ENCODE data around the gene CACNA1S.

The CACNA1S gene

GRCh38 chr1:201115390-201115937 is 3.2 kb upstream of the CACNA1S start:
- 90 to 98% methylated on average over 20 to 24 of the region's 25 CpGs for WGBS, 2 experiments (ENCODE audit: insufficient coverage in 2 of 2)
- Histone ChIP-seq H3K36me3 (ENCODE audit: control insufficient read depth, insufficient read depth, low read length) (no peaks in the 10 kb centered on the region), H3K4me3 (ENCODE audit: extremely low read depth, insufficient read depth, low read length, poor library complexity, severe bottlenecking) (no peak overlapping the region), H3K9me3 (ENCODE audit: control insufficient read depth, low read length) (no peaks in the 10 kb centered on the region), H3K4me1 (ENCODE audit: control insufficient read depth, insufficient read depth, low read length, poor library complexity, severe bottlenecking) (peaks cover 3% of the 10 kb centered on the region), H3K27ac (ENCODE audit: low read depth, low read length, severe bottlenecking) (no peak overlapping the region)

- WGBS, 2 experiments (ENCODE audit: insufficient coverage in 2 of 2) = 1 to 3% methylated on average over 49 to 80 of the region's 88 CpGs
These were observed 2.3 kb upstream of the CACNA1S start for GRCh38 chr1:201114245-201115131.

DNA sequence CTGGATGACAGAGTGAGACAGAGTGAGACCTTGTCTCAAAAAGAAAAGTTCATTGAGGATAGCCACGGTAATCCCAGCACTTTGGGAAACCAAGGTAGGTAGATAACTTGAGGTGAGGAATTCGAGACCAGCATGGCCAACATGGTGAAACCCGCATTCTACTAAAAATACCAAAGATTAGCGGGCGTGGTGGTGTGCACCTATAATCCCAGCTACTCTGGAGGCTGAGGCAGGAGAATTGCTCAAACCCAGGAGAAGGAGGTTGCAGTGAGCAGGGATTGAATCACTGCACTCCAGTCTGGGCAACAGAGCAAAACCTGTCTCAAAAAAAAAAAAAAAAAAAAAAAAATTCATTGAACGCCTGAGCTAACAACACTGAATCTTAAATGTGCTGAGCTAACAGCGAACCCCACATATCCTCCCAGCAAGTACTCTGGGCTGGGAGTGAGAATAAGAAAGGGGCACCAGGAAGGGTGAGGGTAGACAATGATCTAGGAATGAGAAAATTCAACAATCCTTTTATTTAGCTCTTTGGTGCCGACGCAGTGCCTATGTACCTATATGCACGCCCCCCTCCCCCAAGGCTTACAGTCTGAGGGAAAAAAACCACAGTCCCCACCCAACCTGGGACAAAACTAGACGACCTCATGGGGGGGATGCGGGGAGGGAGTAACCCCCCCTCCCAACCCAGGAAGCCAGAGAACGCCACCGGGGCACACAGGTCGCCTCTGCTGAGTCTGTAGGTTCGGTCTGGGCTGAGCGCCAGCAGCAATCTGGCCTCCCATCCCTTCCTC is 1.4 kb upstream of the CACNA1S start:
- peak overlapping the region; percentile 44 for H3K4me3 ChIP-seq (ENCODE audit: extremely low read depth, insufficient read depth, low read length, poor library complexity, severe bottlenecking)
- peaks cover 3% of the 10 kb centered on the region for H3K4me1 ChIP-seq (ENCODE audit: control insufficient read depth, insufficient read depth, low read length, poor library complexity, severe bottlenecking)
- H3K9me3 ChIP-seq (ENCODE audit: control insufficient read depth, low read length) = no peaks in the 10 kb centered on the region
- WGBS, 2 experiments (ENCODE audit: insufficient coverage in 2 of 2) = 40 to 47% methylated on average over 3 to 5 of the region's 17 CpGs
- H3K27ac ChIP-seq (ENCODE audit: low read depth, low read length, severe bottlenecking) = no peak overlapping the region
- no peaks in the 10 kb centered on the region for H3K36me3 ChIP-seq (ENCODE audit: control insufficient read depth, insufficient read depth, low read length)

More at GRCh38 chr1:201114245-201115131, 2.3 kb upstream of the CACNA1S start:
- H3K36me3 ChIP-seq (ENCODE audit: control insufficient read depth, insufficient read depth, low read length) = no peaks in the 10 kb centered on the region
- H3K4me3 ChIP-seq (ENCODE audit: extremely low read depth, insufficient read depth, low read length, poor library complexity, severe bottlenecking) = peak overlapping the region; percentile 44
- H3K4me1 ChIP-seq (ENCODE audit: control insufficient read depth, insufficient read depth, low read length, poor library complexity, severe bottlenecking) = peaks cover 3% of the 10 kb centered on the region
- no peaks in the 10 kb centered on the region for H3K9me3 ChIP-seq (ENCODE audit: control insufficient read depth, low read length)
- H3K27ac ChIP-seq (ENCODE audit: low read depth, low read length, severe bottlenecking) = no peak overlapping the region

- Histone ChIP-seq H3K4me3 (ENCODE audit: extremely low read depth, insufficient read depth, low read length, poor library complexity, severe bottlenecking) (no peak overlapping the region), H3K36me3 (ENCODE audit: control insufficient read depth, insufficient read depth, low read length) (no peaks in the 10 kb centered on the region), H3K9me3 (ENCODE audit: control insufficient read depth, low read length) (no peaks in the 10 kb centered on the region), H3K27ac (ENCODE audit: low read depth, low read length, severe bottlenecking) (no peak overlapping the region), H3K4me1 (ENCODE audit: control insufficient read depth, insufficient read depth, low read length, poor library complexity, severe bottlenecking) (peaks cover 3% of the 10 kb centered on the region)
- WGBS, 2 experiments (ENCODE audit: insufficient coverage in 2 of 2) = 60% methylated on average over 1 of the region's 3 CpGs; no CpG with 5 or more reads in 1 of the 2 experiments
These were observed 700 bp upstream of the CACNA1S start for GRCh38 chr1:201112926-201113325.

GRCh38 chr1:201111672-201112071 is 554 bp downstream of the CACNA1S start:
- Histone ChIP-seq H3K4me1 (ENCODE audit: control insufficient read depth, insufficient read depth, low read length, poor library complexity, severe bottlenecking) (peaks cover 3% of the 10 kb centered on the region), H3K4me3 (ENCODE audit: extremely low read depth, insufficient read depth, low read length, poor library complexity, severe bottlenecking) (no peak overlapping the region), H3K36me3 (ENCODE audit: control insufficient read depth, insufficient read depth, low read length) (no peaks in the 10 kb centered on the region), H3K9me3 (ENCODE audit: control insufficient read depth, low read length) (no peaks in the 10 kb centered on the region), H3K27ac (ENCODE audit: low read depth, low read length, severe bottlenecking) (no peak overlapping the region)
- 83% methylated on average over 2 of the region's 3 CpGs; no CpG with 5 or more reads in 1 of the 2 experiments for WGBS, 2 experiments (ENCODE audit: insufficient coverage in 2 of 2)

GRCh38 chr1:201111156-201111555 is 1.1 kb downstream of the CACNA1S start:
- H3K4me3 ChIP-seq (ENCODE audit: extremely low read depth, insufficient read depth, low read length, poor library complexity, severe bottlenecking) = no peak overlapping the region
- H3K36me3 ChIP-seq (ENCODE audit: control insufficient read depth, insufficient read depth, low read length) = no peaks in the 10 kb centered on the region
- no peak overlapping the region for H3K27ac ChIP-seq (ENCODE audit: low read depth, low read length, severe bottlenecking)
- no peaks in the 10 kb centered on the region for H3K9me3 ChIP-seq (ENCODE audit: control insufficient read depth, low read length)
- peaks cover 3% of the 10 kb centered on the region for H3K4me1 ChIP-seq (ENCODE audit: control insufficient read depth, insufficient read depth, low read length, poor library complexity, severe bottlenecking)
- WGBS, 2 experiments (ENCODE audit: insufficient coverage in 2 of 2) = 83 to 100% methylated on average over 3 of the region's 7 CpGs

- Histone ChIP-seq H3K4me1 (ENCODE audit: control insufficient read depth, insufficient read depth, low read length, poor library complexity, severe bottlenecking) (peaks cover 3% of the 10 kb centered on the region), H3K27ac (ENCODE audit: low read depth, low read length, severe bottlenecking) (no peak overlapping the region), H3K36me3 (ENCODE audit: control insufficient read depth, insufficient read depth, low read length) (no peaks in the 10 kb centered on the region), H3K9me3 (ENCODE audit: control insufficient read depth, low read length) (no peaks in the 10 kb centered on the region), H3K4me3 (ENCODE audit: extremely low read depth, insufficient read depth, low read length, poor library complexity, severe bottlenecking) (no peak overlapping the region)
- 40 to 58% methylated on average over 1 to 2 of the region's 5 CpGs for whole genome bisulfite sequencing, 2 experiments (ENCODE audit: insufficient coverage in 2 of 2)
These were observed 1.6 kb downstream of the CACNA1S start for GRCh38 chr1:201110616-201111015.

- Histone ChIP-seq H3K36me3 (ENCODE audit: control insufficient read depth, insufficient read depth, low read length) (no peaks in the 10 kb centered on the region), H3K9me3 (ENCODE audit: control insufficient read depth, low read length) (no peaks in the 10 kb centered on the region), H3K27ac (ENCODE audit: low read depth, low read length, severe bottlenecking) (no peak overlapping the region), H3K4me1 (ENCODE audit: control insufficient read depth, insufficient read depth, low read length, poor library complexity, severe bottlenecking) (peaks cover 3% of the 10 kb centered on the region), H3K4me3 (ENCODE audit: extremely low read depth, insufficient read depth, low read length, poor library complexity, severe bottlenecking) (no peak overlapping the region)
- 90 to 93% methylated on average over 10 of the region's 10 CpGs for WGBS, 2 experiments (ENCODE audit: insufficient coverage in 2 of 2)
These were observed 2.1 kb downstream of the CACNA1S start for GRCh38 chr1:201110138-201110537.

DNA sequence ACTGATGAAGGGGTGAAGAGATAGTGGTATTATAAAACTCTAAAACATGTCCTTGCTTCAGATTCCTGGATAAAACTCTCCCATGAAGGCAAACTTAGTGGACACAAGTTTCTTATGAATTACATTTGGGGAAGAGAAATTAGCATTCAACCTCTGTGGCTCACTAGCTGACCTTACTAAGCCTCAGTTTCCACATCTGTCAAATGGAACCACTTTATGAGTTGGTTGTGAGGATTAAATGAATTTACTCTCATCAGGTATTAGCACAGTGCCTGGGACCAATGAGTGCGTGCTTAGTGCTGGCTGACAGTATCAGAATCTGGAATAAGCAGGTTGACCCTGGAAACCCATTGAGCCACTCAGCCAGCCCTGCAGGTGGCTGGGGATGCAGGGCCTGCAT is 2.6 kb downstream of the CACNA1S start:
- Histone ChIP-seq H3K36me3 (ENCODE audit: control insufficient read depth, insufficient read depth, low read length) (no peaks in the 10 kb centered on the region), H3K9me3 (ENCODE audit: control insufficient read depth, low read length) (no peaks in the 10 kb centered on the region), H3K4me1 (ENCODE audit: control insufficient read depth, insufficient read depth, low read length, poor library complexity, severe bottlenecking) (peaks cover 3% of the 10 kb centered on the region), H3K4me3 (ENCODE audit: extremely low read depth, insufficient read depth, low read length, poor library complexity, severe bottlenecking) (no peak overlapping the region), H3K27ac (ENCODE audit: low read depth, low read length, severe bottlenecking) (no peak overlapping the region)
- 100% methylated on average over 1 of the region's 1 CpG for WGBS, 2 experiments (ENCODE audit: insufficient coverage in 2 of 2)

DNA sequence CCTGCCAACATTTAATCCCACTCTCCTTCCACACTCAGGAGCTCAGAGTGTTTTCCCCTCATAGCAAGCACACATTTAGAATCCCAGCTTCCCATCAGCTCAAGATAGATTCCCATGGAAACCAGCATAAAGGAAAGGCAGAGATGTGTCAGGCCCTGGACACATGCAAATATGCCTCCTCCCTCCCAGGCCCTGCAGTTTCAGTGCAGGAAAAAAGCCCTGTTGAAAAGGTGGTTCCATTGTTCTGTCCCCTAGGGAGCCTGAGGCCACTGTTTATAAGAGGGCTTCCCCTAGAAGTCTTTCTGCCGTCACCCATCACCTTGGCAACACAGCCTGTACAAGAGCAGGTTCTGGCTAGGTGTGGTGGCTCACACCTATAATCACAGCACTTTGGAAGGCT is 3.6 kb downstream of the CACNA1S start:
- H3K27ac ChIP-seq (ENCODE audit: low read depth, low read length, severe bottlenecking) = no peak overlapping the region
- 67% methylated on average over 1 of the region's 1 CpG; no CpG with 5 or more reads in 1 of the 2 experiments for WGBS, 2 experiments (ENCODE audit: insufficient coverage in 2 of 2)
- peaks cover 3% of the 10 kb centered on the region for H3K4me1 ChIP-seq (ENCODE audit: control insufficient read depth, insufficient read depth, low read length, poor library complexity, severe bottlenecking)
- H3K36me3 ChIP-seq (ENCODE audit: control insufficient read depth, insufficient read depth, low read length) = no peaks in the 10 kb centered on the region
- no peak overlapping the region for H3K4me3 ChIP-seq (ENCODE audit: extremely low read depth, insufficient read depth, low read length, poor library complexity, severe bottlenecking)
- no peaks in the 10 kb centered on the region for H3K9me3 ChIP-seq (ENCODE audit: control insufficient read depth, low read length)
